Small intestine (tissue), 7 donors: ENCODE measurements around the gene HBG2. TPM values are rescaled to one million over a fixed set of nuclear protein-coding genes. Genes with fewer than 3 reads are reported as not detected.

Experiments
- DNase-seq, 2 donors: peaks; one replicate each; pipeline versions ENCODE4 v3.0.0 to v3.0.0-alpha.2; 2013
- FAIRE-seq: peaks from 2 replicates; lab custom pipeline; 2012; peaks lifted over from hg19 to GRCh38; lab: Jason Lieb, UNC
- H3K27ac ChIP-seq, 3 donors: one replicate each; pipeline ENCODE4 v1.5.1; 2013; ENCODE audit warnings: low read length in 2 of 3, mild to moderate bottlenecking in 2 of 3, control low read depth in 1 of 3, inconsistent platforms in 1 of 3, low read depth in 1 of 3, moderate library complexity in 1 of 3
- H3K27me3 ChIP-seq, 3 donors: one replicate each; pipeline ENCODE4 v1.6.1; 2013; ENCODE audit warnings: low read length in 3 of 3, inconsistent platforms in 1 of 3; ENCODE audit not compliant: control insufficient read depth in 3 of 3, insufficient read depth in 3 of 3
- H3K36me3 ChIP-seq, 3 donors: one replicate each; pipeline ENCODE4 v1.6.1; 2013; ENCODE audit warnings: low read length in 3 of 3, inconsistent platforms in 1 of 3, low read depth in 1 of 3, mild to moderate bottlenecking in 1 of 3, moderate library complexity in 1 of 3; ENCODE audit not compliant: control insufficient read depth in 3 of 3, insufficient read depth in 2 of 3
- H3K4me1 ChIP-seq, 3 donors: one replicate each; pipeline ENCODE4 v1.6.1; 2013; ENCODE audit warnings: low read length in 2 of 3, inconsistent platforms in 1 of 3, low read depth in 1 of 3, mild to moderate bottlenecking in 1 of 3, moderate library complexity in 1 of 3; ENCODE audit not compliant: control insufficient read depth in 3 of 3, insufficient read depth in 2 of 3
- H3K4me3 ChIP-seq, 3 donors: one replicate each; pipeline ENCODE4 v1.5.1; 2013; ENCODE audit warnings: low read length in 3 of 3, control low read depth in 1 of 3, inconsistent platforms in 1 of 3, low read depth in 1 of 3, mild to moderate bottlenecking in 1 of 3, moderate library complexity in 1 of 3
- H3K9me3 ChIP-seq, 2 donors: one replicate each; pipeline ENCODE4 v1.6.1; 2013; ENCODE audit warnings: low read depth in 1 of 2, low read length in 1 of 2; ENCODE audit not compliant: control insufficient read depth in 2 of 2, insufficient read depth in 1 of 2
- WGBS, 3 donors: extraction: QIAGEN DNeasy Blood & Tissue Kit; methylation state at CpG; one replicate each; pipeline ENCODE4 v1.1.7; 2013; 5-methylcytosine and 5-hydroxymethylcytosine counted together
- polyA plus RNA-seq, 4 donors: library from polyadenylated mRNA; stranded (reverse) in 3 of 4; unstranded in 1 of 4; fragments of 200-250 nt in 3 of 4; fragments of 120-200 nt in 1 of 4; gene quantifications; one replicate each; pipeline versions ENCODE4 v1.2.1 to v1.2.3, GENCODE V29; 2013
- donor health status: healthy with polysubstance abuse.
- donor health status: control.
- donor health status: control.
- donor health status: Bipolar disorder and iron deficiency.
- donor health status: healthy.

Gene HBG2
- polyA plus RNA-seq, 4 donors, result 857 TPM; not detected in 3

DNA sequence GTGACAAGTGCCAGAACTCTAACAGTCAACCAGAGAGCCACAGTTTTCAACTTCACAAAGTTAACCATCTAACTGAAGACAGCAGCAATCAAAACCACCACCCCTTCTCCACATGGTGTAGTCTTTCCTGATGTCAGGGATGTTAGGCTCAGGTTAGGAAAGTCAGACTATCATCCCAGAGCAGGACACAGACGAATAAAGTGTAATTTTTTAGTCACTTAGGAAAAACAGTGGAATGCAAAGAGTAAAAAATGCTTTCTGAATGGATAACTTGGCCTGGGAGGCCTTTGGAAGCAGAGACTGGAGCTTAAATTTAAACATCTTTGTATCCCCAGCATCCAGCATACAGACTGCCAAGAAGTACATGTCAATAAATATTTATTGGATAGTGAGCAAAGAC lies 31.8 kb upstream of the HBG2 start:
- no peak overlapping the region for H3K4me3 ChIP-seq
- DNase-seq (no peak), FAIRE-seq (no peak)
- H3K4me1 ChIP-seq, result no peaks in the 10 kb centered on the region
- no peaks in the 10 kb centered on the region for H3K36me3 ChIP-seq
- WGBS, 3 donors, result 4 to 14% (median 13%) methylated on average over 1 of the region's 1 CpG
- H3K27me3 ChIP-seq, result no peaks in the 10 kb centered on the region
- H3K27ac ChIP-seq, result no peak overlapping the region
- H3K9me3 ChIP-seq, result no peaks in the 10 kb centered on the region

DNA sequence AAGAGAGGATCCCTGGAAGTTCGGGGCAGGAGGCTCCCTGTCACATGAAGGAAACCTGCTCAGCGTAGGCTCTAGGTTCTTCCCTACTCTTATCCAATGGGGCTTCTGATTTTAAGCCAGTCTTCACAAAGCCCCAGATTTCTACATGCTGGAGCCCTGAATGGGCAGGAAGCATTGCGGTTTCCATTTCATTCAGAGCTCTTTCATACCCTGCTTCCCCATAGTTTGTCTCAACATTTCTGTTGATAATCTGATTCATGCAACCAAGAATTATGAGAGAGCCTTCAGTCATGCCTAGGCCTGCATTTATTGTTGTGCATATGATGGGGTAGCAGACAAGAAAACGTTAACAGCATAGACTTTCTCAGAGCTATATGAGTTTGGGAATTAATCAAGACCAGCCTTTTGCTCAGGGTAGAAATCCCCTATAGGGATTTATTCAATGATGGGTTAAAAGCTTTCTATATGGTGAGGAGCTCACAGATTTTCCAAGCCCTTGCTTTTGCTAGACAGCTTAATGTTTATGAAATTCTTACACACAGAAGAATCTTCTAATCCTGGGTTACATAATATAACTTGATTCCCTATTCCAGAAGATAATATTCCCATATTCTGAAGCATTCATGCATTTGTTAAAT lies 31.2 kb upstream of the HBG2 start:
- no peak for DNase-seq
- WGBS, 3 donors, result 72 to 84% (median 81%) methylated on average over 4 of the region's 4 CpGs
- no peaks in the 10 kb centered on the region for H3K9me3 ChIP-seq
- no peak for FAIRE-seq
- no peaks in the 10 kb centered on the region for H3K36me3 ChIP-seq
- H3K4me1 ChIP-seq, result no peaks in the 10 kb centered on the region
- H3K27me3 ChIP-seq, result no peaks in the 10 kb centered on the region
- no peak overlapping the region for H3K27ac ChIP-seq
- no peak overlapping the region for H3K4me3 ChIP-seq

DNA sequence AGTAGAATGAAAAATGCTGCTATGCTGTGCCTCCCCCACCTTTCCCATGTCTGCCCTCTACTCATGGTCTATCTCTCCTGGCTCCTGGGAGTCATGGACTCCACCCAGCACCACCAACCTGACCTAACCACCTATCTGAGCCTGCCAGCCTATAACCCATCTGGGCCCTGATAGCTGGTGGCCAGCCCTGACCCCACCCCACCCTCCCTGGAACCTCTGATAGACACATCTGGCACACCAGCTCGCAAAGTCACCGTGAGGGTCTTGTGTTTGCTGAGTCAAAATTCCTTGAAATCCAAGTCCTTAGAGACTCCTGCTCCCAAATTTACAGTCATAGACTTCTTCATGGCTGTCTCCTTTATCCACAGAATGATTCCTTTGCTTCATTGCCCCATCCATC lies 30.1 kb upstream of the HBG2 start:
- Histone ChIP-seq H3K36me3 (no peaks in the 10 kb centered on the region), H3K27ac (no peak overlapping the region), H3K27me3 (no peaks in the 10 kb centered on the region), H3K9me3 (no peaks in the 10 kb centered on the region), H3K4me3 (no peak overlapping the region), H3K4me1 (no peaks in the 10 kb centered on the region)
- WGBS, 3 donors, result 80 to 93% (median 88%) methylated on average over 2 of the region's 2 CpGs
- DNase-seq (no peak), FAIRE-seq (no peak)

DNA sequence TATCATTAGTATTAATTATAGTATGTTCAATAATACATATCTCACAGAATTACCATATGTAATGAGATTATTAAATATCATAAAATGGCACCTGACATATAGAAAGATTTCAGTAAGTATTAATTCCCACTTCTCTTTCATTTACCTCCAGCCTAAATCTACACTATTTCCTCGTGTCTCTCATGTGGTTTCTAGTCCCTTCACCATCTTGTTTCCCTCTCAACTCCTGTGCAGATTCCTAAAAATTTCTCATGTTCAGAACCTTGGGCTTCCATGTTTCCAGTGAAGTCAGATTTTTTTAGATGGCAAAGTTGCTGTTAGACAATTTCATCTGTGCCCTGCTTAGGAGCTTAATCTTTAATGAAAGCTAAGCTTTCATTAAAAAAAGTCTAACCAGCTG lies 29.3 kb upstream of the HBG2 start:
- no peaks in the 10 kb centered on the region for H3K4me1 ChIP-seq
- H3K27ac ChIP-seq, result no peak overlapping the region
- DNase-seq (no peak), FAIRE-seq (no peak)
- H3K36me3 ChIP-seq, result no peaks in the 10 kb centered on the region
- WGBS, 3 donors, result 49 to 59% (median 49%) methylated on average over 1 of the region's 1 CpG
- H3K4me3 ChIP-seq, result no peak overlapping the region
- no peaks in the 10 kb centered on the region for H3K27me3 ChIP-seq
- no peaks in the 10 kb centered on the region for H3K9me3 ChIP-seq

DNA sequence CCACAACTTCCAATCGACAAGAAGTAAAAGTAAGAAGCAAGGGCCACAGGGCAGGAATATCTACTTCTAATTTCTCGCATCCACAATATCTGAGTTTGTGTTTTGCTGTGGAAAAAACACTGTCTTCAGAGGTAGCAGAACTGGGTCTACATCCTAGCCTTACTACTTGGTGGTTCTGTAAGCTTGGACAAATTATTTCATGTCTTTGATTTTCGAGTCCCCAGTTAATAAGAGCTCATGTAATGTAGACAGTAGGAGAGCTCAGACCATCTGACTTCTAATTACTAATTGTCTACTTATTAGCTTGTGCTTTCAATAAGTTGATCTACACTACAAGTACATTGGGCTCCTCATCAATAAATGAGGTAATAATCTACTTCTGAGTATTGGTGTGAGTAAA lies 28.5 kb upstream of the HBG2 start:
- Histone ChIP-seq H3K36me3 (no peaks in the 10 kb centered on the region), H3K27me3 (no peaks in the 10 kb centered on the region), H3K27ac (no peak overlapping the region), H3K4me3 (no peak overlapping the region), H3K4me1 (no peaks in the 10 kb centered on the region), H3K9me3 (no peaks in the 10 kb centered on the region)
- DNase-seq, result no peak
- no peak for FAIRE-seq
- WGBS, 3 donors, result 59 to 72% (median 68%) methylated on average over 3 of the region's 3 CpGs

DNA sequence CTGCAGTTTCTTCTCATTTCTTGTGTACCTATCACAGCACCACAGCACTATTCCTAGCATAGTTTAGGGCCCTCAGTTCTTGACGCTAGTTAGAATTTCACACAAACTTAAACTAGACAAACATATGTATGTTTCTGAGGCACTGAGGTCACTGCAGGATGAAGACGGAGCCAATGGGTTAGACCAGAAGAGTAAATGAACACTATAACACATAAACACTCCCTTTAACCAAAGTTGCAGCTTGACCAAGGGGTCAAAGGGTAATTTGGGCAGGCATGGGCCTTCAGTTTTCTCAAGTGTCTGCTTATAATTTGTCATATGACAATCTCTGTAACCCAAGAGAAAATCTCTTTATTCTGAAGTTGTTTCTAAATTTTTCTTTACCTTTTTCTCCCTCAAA lies 28.0 kb upstream of the HBG2 start:
- Histone ChIP-seq H3K4me1 (no peaks in the 10 kb centered on the region), H3K9me3 (no peaks in the 10 kb centered on the region), H3K27me3 (no peaks in the 10 kb centered on the region), H3K4me3 (no peak overlapping the region), H3K36me3 (no peaks in the 10 kb centered on the region), H3K27ac (no peak overlapping the region)
- FAIRE-seq (no peak), DNase-seq (no peak)
- WGBS, 3 donors, result 60 to 74% (median 67%) methylated on average over 2 of the region's 2 CpGs

DNA sequence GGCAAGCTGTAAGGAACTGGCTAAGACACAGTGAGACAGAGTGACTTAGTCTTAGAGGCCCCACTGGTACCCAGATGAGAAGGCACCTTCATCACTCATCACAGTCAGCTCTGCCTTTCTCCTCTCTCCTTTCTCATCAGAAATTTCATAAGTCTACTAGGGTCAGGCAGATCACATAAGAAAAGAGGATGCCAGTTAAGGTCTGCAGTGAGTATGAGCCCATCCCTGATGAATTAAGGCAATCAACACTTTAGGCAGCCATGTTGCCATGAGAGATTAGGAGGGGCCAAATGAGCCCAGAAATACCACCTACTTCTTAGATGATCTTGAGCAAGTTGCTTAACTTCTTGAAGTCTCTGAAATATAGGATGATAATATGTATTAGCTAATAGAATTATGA lies 27.0 kb upstream of the HBG2 start:
- H3K36me3 ChIP-seq, result no peaks in the 10 kb centered on the region
- H3K27me3 ChIP-seq, result no peaks in the 10 kb centered on the region
- FAIRE-seq, result no peak
- no peak for DNase-seq
- H3K4me1 ChIP-seq, result no peaks in the 10 kb centered on the region
- H3K4me3 ChIP-seq, result no peak overlapping the region
- H3K27ac ChIP-seq, result no peak overlapping the region
- H3K9me3 ChIP-seq, result no peaks in the 10 kb centered on the region

DNA sequence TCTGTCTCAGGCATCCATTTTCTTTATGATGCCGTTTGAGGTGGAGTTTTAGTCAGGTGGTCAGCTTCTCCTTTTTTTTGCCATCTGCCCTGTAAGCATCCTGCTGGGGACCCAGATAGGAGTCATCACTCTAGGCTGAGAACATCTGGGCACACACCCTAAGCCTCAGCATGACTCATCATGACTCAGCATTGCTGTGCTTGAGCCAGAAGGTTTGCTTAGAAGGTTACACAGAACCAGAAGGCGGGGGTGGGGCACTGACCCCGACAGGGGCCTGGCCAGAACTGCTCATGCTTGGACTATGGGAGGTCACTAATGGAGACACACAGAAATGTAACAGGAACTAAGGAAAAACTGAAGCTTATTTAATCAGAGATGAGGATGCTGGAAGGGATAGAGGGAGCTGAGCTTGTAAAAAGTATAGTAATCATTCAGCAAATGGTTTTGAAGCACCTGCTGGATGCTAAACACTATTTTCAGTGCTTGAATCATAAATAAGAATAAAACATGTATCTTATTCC lies 26.1 kb upstream of the HBG2 start:
- no peak overlapping the region for H3K4me3 ChIP-seq
- H3K9me3 ChIP-seq, result no peaks in the 10 kb centered on the region
- DNase-seq, result peak in 1 of 2 donors; percentile 13
- no peak for FAIRE-seq
- no peak overlapping the region for H3K27ac ChIP-seq
- WGBS, 3 donors, result 45 to 48% (median 48%) methylated on average over 3 of the region's 3 CpGs
- H3K27me3 ChIP-seq, result no peaks in the 10 kb centered on the region
- H3K36me3 ChIP-seq, result no peaks in the 10 kb centered on the region
- H3K4me1 ChIP-seq, result no peaks in the 10 kb centered on the region
